GM20431 (cell line): ENCODE data around the gene DCAF10.
"Not testable (repeated sequence)": the region's sequence is repeated elsewhere in the genome, so short reads cannot be mapped to it uniquely, and the experiment has no call there.

Experiments
- in situ Hi-C: fragments of 300-500 bp; cut with MseI, MboI; formaldehyde crosslinking; loops from one replicate; pipeline ENCODE4 v1.15.0; 2020; ENCODE audit warnings: low sequenced_read_pairs; ENCODE audit not compliant: unreplicated experiment

DCAF10 gene

GRCh38 chr9:37852222-37852621 lies 51.6 kb downstream of the DCAF10 start:
- in situ Hi-C loops = no loop called here

- in situ Hi-C loops = no loop called here
Observed at GRCh38 chr9:37856551-37856950, 56.0 kb downstream of the DCAF10 start.

GRCh38 chr9:37859043-37859442 lies 58.4 kb downstream of the DCAF10 start:
- in situ Hi-C loops = no loop called here

- in situ Hi-C loops = no loop called here
Observed at GRCh38 chr9:37862530-37862929, 61.9 kb downstream of the DCAF10 start.

GRCh38 chr9:37870081-37870798 lies 69.6 kb downstream of the DCAF10 start:
- in situ Hi-C loops = no loop called here

GRCh38 chr9:37870799-37871176 lies 70.2 kb downstream of the DCAF10 start:
- in situ Hi-C loops = no loop called here

- in situ Hi-C loops = no loop called here
Observed at GRCh38 chr9:37873955-37874354, 73.4 kb downstream of the DCAF10 start.

- in situ Hi-C loops = no loop called here
Observed at GRCh38 chr9:37876376-37876775, 75.8 kb downstream of the DCAF10 start.

- in situ Hi-C loops = no loop called here
Observed at GRCh38 chr9:37880916-37881479, 80.4 kb downstream of the DCAF10 start.

GRCh38 chr9:37887977-37888583 lies 87.5 kb downstream of the DCAF10 start:
- in situ Hi-C loops = not testable (repeated sequence)

GRCh38 chr9:37889536-37889935 lies 88.9 kb downstream of the DCAF10 start:
- in situ Hi-C loops = no loop called here

- in situ Hi-C loops = not testable (repeated sequence)
Observed at GRCh38 chr9:37891042-37891441, 90.4 kb downstream of the DCAF10 start.

- in situ Hi-C loops = no loop called here
Observed at GRCh38 chr9:37892063-37892462, 91.5 kb downstream of the DCAF10 start.

- in situ Hi-C loops = no loop called here
Observed at GRCh38 chr9:37897665-37898064, 97.1 kb downstream of the DCAF10 start.

- in situ Hi-C loops = no loop called here
Observed at GRCh38 chr9:37899041-37899440, 98.4 kb downstream of the DCAF10 start.

- in situ Hi-C loops = loop anchor here (25.0 kb wide), 3 partner anchors 260 to 460 kb away; no protein-coding TSS in a partner anchor
Observed at GRCh38 chr9:37902131-37902530, 101.5 kb downstream of the DCAF10 start.

- in situ Hi-C loops = loop anchor here (25.0 kb wide), 3 partner anchors 259 to 459 kb away; no protein-coding TSS in a partner anchor
Observed at GRCh38 chr9:37902796-37903646, 102.4 kb downstream of the DCAF10 start.

- in situ Hi-C loops = loop anchor here (25.0 kb wide), 3 partner anchors 258 to 458 kb away; no protein-coding TSS in a partner anchor
Observed at GRCh38 chr9:37903647-37904444, 103.2 kb downstream of the DCAF10 start, which contains the start of gene SLC25A51. Gene SLC25A51, minus strand, starts transcription at chr9:37904127. Its CDS starts 15,577 bp downstream, at chr9:37888550.

GRCh38 chr9:37904445-37905130 lies 104.0 kb downstream of the DCAF10 start:
- in situ Hi-C loops = loop anchor here (25.0 kb wide), 3 partner anchors 258 to 458 kb away; no protein-coding TSS in a partner anchor
